Measurements from ENCODE around the gene VWC2. TPM values are rescaled to one million over a fixed set of nuclear protein-coding genes. Genes with fewer than 3 reads are reported as not detected.

Gene VWC2
- total RNA-seq, 4 donors from 2014 or later, result under 0.01 to 0.34 (median 0.22) TPM

DNA sequence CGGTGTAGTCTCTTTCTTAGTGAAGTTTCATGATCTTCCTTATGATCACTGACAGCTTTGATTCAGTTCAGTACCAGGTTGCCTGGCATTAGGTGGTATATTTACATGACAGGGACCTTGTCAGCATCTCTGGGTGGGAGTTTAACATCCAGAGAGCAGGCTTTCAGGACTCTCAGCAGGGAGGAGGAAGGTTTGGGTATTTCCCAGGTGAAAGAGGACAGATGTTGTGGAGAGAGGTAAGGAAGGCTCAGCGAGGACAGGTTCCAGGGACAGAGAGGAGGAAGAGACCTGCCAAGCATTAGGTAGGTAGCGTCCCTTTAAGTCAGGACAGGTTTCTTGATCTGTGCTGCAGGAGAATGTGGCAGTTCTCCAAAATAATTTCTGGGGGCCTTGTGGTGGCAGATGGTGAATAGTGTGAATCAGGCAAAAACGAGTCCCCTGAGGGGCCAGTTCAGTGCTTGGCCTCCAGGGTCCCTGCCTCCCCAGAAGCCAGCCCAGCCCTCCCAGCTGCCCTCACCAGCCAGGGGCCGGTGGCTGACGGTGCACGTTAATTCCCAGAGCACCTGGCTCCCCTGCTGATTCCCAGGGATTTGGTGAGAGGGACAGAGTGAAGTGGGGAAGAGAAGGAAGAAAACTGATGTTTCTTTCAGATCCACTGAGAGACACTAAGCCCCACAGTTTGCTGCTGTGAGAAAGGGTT is 82.0 kb downstream of the VWC2 start:
- no peak overlapping the region for H3K4me3 ChIP-seq (ENCODE audit: low read depth, poor library complexity, severe bottlenecking)
- WGBS, 2 donors, result 56 to 58% methylated on average over 7 of the region's 7 CpGs
- intact Hi-C loops (cut with DNase I; ENCODE audit: low total_unique reads), result no loop called here
- TF ChIP-seq POLR2A (IDR thresholded peaks at IDR 0.05) (no peak), CTCF (IDR thresholded peaks at IDR 0.05) (no peak)
- no peak for DNase-seq (ENCODE audit: low spot score in 2 of 2)

DNA sequence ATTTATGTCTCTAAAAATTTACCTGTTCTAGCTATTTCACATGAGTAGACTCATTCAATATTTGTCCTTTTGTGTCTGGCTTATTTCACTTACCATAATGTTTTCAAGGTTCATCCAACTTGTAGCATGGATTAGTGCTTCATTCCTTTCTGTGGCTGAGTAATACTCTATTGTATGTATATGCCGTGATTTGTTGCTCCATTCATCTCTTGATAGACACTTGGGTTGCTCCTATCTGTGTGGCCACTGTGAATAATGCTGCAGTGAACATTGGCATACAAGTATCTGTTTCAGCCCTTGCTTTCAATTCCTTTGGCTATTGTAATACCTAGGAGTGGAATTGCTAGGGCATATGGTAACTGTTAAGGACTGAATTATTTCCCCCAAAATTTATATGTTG is 86.9 kb downstream of the VWC2 start:
- 80 to 83% methylated on average over 1 of the region's 1 CpG for WGBS, 2 donors
- no peak overlapping the region for H3K4me3 ChIP-seq (ENCODE audit: low read depth, poor library complexity, severe bottlenecking)
- no peak for TF ChIP-seq CTCF (IDR thresholded peaks at IDR 0.05)
- no peak for TF ChIP-seq POLR2A (IDR thresholded peaks at IDR 0.05)
- intact Hi-C loops (cut with DNase I; ENCODE audit: low total_unique reads), result no loop called here
- no peak for DNase-seq (ENCODE audit: low spot score in 2 of 2)

- WGBS, 2 donors, result 46 to 47% methylated on average over 10 of the region's 10 CpGs
- no peak for TF ChIP-seq POLR2A (IDR thresholded peaks at IDR 0.05)
- no peak for TF ChIP-seq CTCF (IDR thresholded peaks at IDR 0.05)
- intact Hi-C loops (cut with DNase I; ENCODE audit: low total_unique reads), result no loop called here
- DNase-seq (ENCODE audit: low spot score in 2 of 2), result no peak
- no peak overlapping the region for H3K4me3 ChIP-seq (ENCODE audit: low read depth, poor library complexity, severe bottlenecking)
Observed at GRCh38 chr7:49866076-49866735, 92.8 kb downstream of the VWC2 start.

DNA sequence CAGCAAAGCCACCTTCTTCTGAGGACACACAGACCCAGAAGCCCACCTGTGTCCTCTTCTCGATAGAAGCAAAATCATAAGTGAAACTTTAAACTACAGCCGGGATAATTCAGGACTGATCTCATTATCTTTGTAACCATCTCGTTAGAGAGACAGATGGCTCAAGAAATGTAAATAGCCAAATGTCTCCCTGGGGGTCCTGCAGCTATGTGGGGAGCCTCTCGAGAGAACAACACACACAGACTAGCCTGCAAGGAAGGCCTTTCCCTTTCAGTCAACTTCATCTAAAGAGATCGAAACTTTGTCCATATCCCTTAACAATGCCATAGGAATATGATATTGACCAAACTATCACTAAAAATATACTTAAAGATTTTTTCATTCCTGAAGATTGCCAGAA is 93.5 kb downstream of the VWC2 start:
- no peak for TF ChIP-seq POLR2A (IDR thresholded peaks at IDR 0.05)
- TF ChIP-seq CTCF (IDR thresholded peaks at IDR 0.05), result no peak
- H3K4me3 ChIP-seq (ENCODE audit: low read depth, poor library complexity, severe bottlenecking), result no peak overlapping the region
- DNase-seq (ENCODE audit: low spot score in 2 of 2), result no peak
- WGBS, 2 donors, result 46 to 52% methylated on average over 5 of the region's 5 CpGs
- intact Hi-C loops (cut with DNase I; ENCODE audit: low total_unique reads), result no loop called here

GRCh38 chr7:49873420-49873819 is 100.0 kb downstream of the VWC2 start:
- no peak overlapping the region for H3K4me3 ChIP-seq (ENCODE audit: low read depth, poor library complexity, severe bottlenecking)
- 84 to 92% methylated on average over 1 of the region's 1 CpG for WGBS, 2 donors
- no peak for DNase-seq (ENCODE audit: low spot score in 2 of 2)
- TF ChIP-seq CTCF (IDR thresholded peaks at IDR 0.05), result no peak
- TF ChIP-seq POLR2A (IDR thresholded peaks at IDR 0.05), result no peak
- intact Hi-C loops (cut with DNase I; ENCODE audit: low total_unique reads), result no loop called here

All from lower leg skin (tissue), 4 donors.